HG02798 (cell line): ENCODE data around the gene RORC.

ENCODE experiments used
- ATAC-seq: cut with Tn5 transposase; IDR thresholded peaks from one replicate; pipeline ENCODE4 v1.9.1; 2021; ENCODE audit warnings: mild to moderate bottlenecking; ENCODE audit not compliant: unreplicated experiment, poor library complexity

RORC gene

DNA sequence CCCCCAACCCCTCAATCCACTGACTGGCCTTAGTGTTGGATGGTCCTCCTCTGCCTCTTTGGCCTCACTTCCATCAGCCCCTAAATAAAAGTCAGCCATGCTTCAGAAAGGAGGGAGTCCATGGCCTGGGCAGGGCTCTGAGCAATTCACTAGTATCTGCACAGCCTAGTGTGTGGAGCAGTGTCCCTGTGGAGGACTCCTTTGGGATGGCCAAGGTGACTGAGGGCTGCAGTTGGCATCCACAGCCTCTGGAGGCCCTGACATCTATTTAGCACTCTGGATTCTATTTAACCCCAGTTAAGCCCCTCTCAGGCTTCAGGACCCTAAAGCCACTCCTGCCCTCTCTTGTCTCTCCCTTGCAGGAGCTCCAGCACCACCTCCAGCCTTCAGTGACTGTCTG, 18.3 kb upstream of the RORC start:
- no peak for ATAC-seq

GRCh38 chr1:151849126-151849525, 17.5 kb upstream of the RORC start:
- ATAC-seq = no peak

GRCh38 chr1:151847867-151848596, 16.4 kb upstream of the RORC start:
- no peak for ATAC-seq

- no peak for ATAC-seq
Measured at GRCh38 chr1:151846686-151847237, 15.2 kb upstream of the RORC start.

DNA sequence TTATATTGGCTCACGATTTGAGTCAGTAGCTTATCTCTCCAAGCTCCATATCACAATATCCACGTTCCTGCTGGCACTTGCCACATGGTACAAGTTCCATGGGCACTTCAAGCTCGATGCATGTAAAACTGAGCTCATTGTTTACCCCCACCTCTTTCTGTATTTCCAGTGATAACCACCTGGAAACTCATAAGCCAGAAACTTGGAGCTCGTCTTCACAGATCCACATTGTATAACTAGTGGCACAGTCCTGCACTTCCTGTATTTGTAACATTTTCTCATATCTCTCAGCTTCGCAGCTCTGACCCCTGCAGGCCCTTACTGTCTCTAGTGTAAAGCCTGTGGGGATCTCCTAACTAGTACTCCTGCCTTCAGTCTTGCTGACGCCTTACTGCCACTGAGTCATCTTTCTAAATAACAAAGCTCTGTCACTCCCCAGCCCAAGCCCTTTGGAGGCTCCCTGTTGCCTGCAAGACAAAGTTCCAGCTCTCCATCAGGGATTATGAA, 14.5 kb upstream of the RORC start:
- ATAC-seq = no peak

DNA sequence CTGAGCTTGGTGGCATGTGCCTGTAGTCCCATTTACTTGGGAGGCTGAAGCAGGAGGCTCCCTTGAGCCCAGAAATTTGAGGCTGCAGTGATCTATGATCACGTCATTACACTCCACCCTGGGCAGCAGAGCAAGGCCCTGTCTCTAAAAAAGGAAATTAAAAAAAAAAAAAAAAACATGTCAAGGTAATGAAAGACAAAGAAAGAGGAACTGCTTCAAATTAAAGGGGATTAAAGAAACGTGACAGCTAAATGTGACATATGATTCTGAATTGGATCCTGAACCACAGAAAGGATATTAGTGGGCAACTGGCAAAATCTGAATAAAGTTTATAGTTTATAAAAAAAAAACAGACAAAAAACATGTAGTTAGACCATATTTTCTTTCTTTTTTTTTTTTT, 11.8 kb upstream of the RORC start:
- ATAC-seq = no peak

DNA sequence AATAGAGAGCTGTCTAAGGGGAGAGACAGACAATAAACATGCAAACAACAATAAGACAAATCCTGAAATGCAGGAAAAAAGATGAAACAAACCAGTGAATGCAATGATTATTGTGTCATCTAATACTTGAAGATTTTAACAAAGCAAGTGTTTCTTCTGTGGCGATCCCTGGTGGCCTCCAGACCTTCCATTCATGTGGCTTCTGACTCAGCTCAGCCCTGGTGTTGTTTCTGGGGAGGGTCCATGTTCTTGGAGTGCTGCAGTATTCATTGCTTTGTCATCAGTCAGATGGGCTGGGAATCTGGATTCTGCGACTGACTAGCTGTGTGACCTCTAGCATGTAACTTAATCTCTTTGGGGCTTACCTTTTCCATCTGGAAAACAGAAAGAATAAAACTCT, 9.5 kb upstream of the RORC start:
- no peak for ATAC-seq

GRCh38 chr1:151840421-151840820, 8.8 kb upstream of the RORC start:
- ATAC-seq = no peak

GRCh38 chr1:151839457-151840403, 8.1 kb upstream of the RORC start, which contains the start of gene C2CD4D:
Gene C2CD4D, minus strand, starts transcription at chr1:151839820. Its CDS starts 831 bp downstream, at chr1:151838989.
- ATAC-seq = peak; percentile 28

DNA sequence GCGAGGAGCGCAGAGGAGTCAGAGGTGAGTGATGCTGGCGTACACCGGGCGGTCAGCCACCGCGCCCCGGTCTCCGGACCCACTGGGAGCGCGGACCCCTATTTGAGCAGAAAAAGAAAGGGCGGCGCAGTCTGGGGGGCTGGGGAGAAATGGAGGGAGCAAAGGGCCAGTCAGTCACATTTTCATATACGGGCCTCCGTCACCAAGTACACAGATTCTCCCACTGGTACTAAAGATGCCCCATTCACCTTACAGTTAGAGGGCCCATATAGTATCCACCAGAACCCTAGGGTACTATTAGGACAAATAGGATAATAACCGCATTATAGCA, 7.4 kb upstream of the RORC start:
- no peak for ATAC-seq

- peak; percentile 37 for ATAC-seq
Measured at GRCh38 chr1:151838222-151839081, 6.8 kb upstream of the RORC start.

- no peak for ATAC-seq
Measured at GRCh38 chr1:151837884-151838221, 6.3 kb upstream of the RORC start.

- no peak for ATAC-seq
Measured at GRCh38 chr1:151837197-151837596, 5.6 kb upstream of the RORC start.

- ATAC-seq = no peak
Measured at GRCh38 chr1:151835596-151835995, 4.0 kb upstream of the RORC start.

DNA sequence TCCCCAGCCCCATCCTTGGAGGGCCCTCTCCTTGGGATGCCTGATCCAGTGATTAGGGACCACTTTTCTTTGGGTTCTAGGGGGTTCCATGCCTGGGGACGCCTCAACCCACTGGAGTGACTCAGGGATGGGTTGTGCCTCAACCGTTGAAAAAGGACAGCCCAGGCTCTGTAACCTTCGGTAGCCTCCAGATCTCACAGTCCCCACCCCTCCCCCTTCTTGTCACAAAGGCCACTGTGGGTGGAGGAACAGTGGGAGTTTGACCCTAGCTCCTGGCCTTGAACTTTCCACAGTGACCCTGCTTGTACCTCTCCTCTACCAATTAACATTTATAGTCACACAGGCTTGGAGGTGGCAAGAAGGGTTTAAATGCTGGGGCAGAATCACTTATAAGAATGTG, 2.6 kb upstream of the RORC start:
- no peak for ATAC-seq

GRCh38 chr1:151833172-151833900, 1.7 kb upstream of the RORC start:
- ATAC-seq = no peak

- ATAC-seq = no peak
Measured at GRCh38 chr1:151832318-151832980, 847 bp upstream of the RORC start.

DNA sequence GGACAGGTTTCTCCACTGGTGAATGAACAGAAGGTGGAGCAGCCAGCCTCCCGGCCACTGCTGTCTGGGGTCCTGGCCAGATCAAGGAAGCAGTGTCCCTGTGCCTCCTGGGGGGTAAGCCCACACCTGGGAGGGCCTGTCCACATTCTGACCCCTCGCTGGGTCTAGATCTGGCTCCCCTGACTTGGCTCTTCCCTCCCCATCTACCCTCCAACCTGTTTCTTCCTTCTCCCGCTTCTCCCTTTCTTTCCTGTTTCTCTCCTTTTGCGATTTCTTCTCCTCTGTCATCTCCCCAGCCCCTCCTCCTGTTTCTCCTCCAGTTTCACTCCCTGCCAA, 378 bp downstream of the RORC start:
- no peak for ATAC-seq

- ATAC-seq = no peak
Measured at GRCh38 chr1:151830055-151830454, 1.5 kb downstream of the RORC start.
